PC-3 (cell line): ENCODE data around the gene UNC45B. TPM values are rescaled to one million over a fixed set of nuclear protein-coding genes. Genes with fewer than 3 reads are reported as not detected.

Experiments
- ATAC-seq: fragments of 200-7000 bp; cut with Tn5 transposase; 2 replicates; pipeline ENCODE4 v1.9.1; 2020; ENCODE audit warnings: mild to moderate bottlenecking, moderate library complexity
- BruUV-seq: library from RNA; stranded (reverse); fragments of 400-500 nt; replicated peaks from 2 replicates; lab custom pipeline; 2021; lab: Mats Ljungman, UMichigan
- CTCF ChIA-PET: fragments of 300-600 bp; sonication (Branson Sonifier 250); formaldehyde crosslinking; loops from one replicate; lab custom pipeline; 2022; ENCODE audit warnings: antibody characterized with exemption; lab: Charles Lee
- POLR2A ChIA-PET: fragments of 300-600 bp; sonication (Branson Sonifier 250); formaldehyde crosslinking; loops from one replicate; lab custom pipeline; 2022; ENCODE audit warnings: antibody characterized with exemption; ENCODE audit not compliant: unreplicated experiment; lab: Charles Lee
- DNase-seq: peaks from one replicate; pipeline ENCODE4 v3.0.0-alpha.2; 2015
- H2AFZ ChIP-seq: fragments of 300-600 bp; sonication (generic); 2 replicates; pipeline ENCODE4 v1.6.0; 2016; ENCODE audit warnings: antibody characterized with exemption, low read length
- H3F3A ChIP-seq: fragments of 300-600 bp; sonication (generic); one replicate; pipeline ENCODE4 v1.6.0; 2017; ENCODE audit warnings: antibody characterized with exemption, low read length, control low read depth, mild to moderate bottlenecking; ENCODE audit not compliant: unreplicated experiment
- H3K27ac ChIP-seq: fragments of 300-600 bp; sonication (generic); 2 replicates; pipeline ENCODE4 v1.5.1; 2016; ENCODE audit warnings: mild to moderate bottlenecking, low read length
- H3K27me3 ChIP-seq: fragments of 300-600 bp; sonication (generic); 2 replicates; pipeline ENCODE4 v1.6.1; 2016; ENCODE audit warnings: low read length, mixed read lengths
- H3K36me3 ChIP-seq: fragments of 300-600 bp; sonication (generic); 2 replicates; pipeline ENCODE4 v1.6.1; 2016; ENCODE audit warnings: low read depth, mixed run types, low read length, mixed read lengths
- H3K4me1 ChIP-seq: fragments of 300-600 bp; sonication (generic); 2 replicates; pipeline ENCODE4 v1.5.1; 2016; ENCODE audit warnings: low read length; ENCODE audit not compliant: insufficient read depth
- H3K4me2 ChIP-seq: fragments of 300-600 bp; sonication (generic); 2 replicates; pipeline ENCODE4 v1.6.0; 2016; ENCODE audit warnings: low read length
- H3K4me3 ChIP-seq: fragments of 300-600 bp; sonication (generic); 2 replicates; pipeline ENCODE4 v1.5.1; 2016; ENCODE audit warnings: mild to moderate bottlenecking, low read length, mixed read lengths
- H3K79me2 ChIP-seq: fragments of 300-600 bp; sonication (generic); 2 replicates; pipeline ENCODE4 v1.6.1; 2017; ENCODE audit warnings: low read length, mixed read lengths
- H3K9ac ChIP-seq: fragments of 300-600 bp; sonication (generic); 2 replicates; pipeline ENCODE4 v1.6.0; 2016; ENCODE audit warnings: mild to moderate bottlenecking, low read length
- H3K9me2 ChIP-seq: fragments of 300-600 bp; sonication (generic); replicated peaks from 2 replicates; pipeline ENCODE4 v1.6.1; 2016; ENCODE audit warnings: mixed run types, low read length, mixed read lengths
- H3K9me3 ChIP-seq: fragments of 300-600 bp; sonication (generic); 2 replicates; pipeline ENCODE4 v1.6.1; 2016; ENCODE audit warnings: low read length, mixed read lengths
- H4K20me1 ChIP-seq: fragments of 300-600 bp; sonication (generic); 2 replicates; pipeline ENCODE4 v1.6.1; 2016; ENCODE audit warnings: low read length, mixed read lengths
- CTCF ChIP-seq: fragments of 300-600 bp; sonication (generic); conservative IDR thresholded peaks from 2 replicates; pipeline ENCODE4 v1.5.1; 2017; ENCODE audit warnings: antibody characterized with exemption, low read depth, mild to moderate bottlenecking, low read length
- EZH2 ChIP-seq: fragments of 300-600 bp; sonication (generic); IDR thresholded peaks from one replicate; pipeline ENCODE4 v1.6.1; 2017; ENCODE audit warnings: antibody characterized with exemption, mild to moderate bottlenecking, low read length; ENCODE audit not compliant: unreplicated experiment
- EZH2phosphoT487 ChIP-seq: fragments of 300-600 bp; sonication (generic); IDR thresholded peaks from 2 replicates; pipeline ENCODE4 v1.6.1; 2018; ENCODE audit warnings: mild to moderate bottlenecking, antibody characterized with exemption, low read length, borderline replicate concordance
- intact Hi-C: fragments of 100-400 bp; cut with micrococcal nuclease; formaldehyde crosslinking; loops from 2 replicates; pipeline ENCODE4 v1.9.0; 2023
- total RNA-seq: library from RNA; depleted of rRNA; stranded (reverse); fragments of >200 nt; gene quantifications from 2 replicates; pipeline ENCODE4 v1.2.3, GENCODE V29; 2014

The UNC45B gene
- total RNA-seq, 1 experiment from 2014 or later: not detected

- H3F3A ChIP-seq: no peaks in the 10 kb centered on the region
- ChIA-PET CTCF (no interaction called here), POLR2A (no interaction called here)
- no peaks in the 10 kb centered on the region for H3K4me1 ChIP-seq
- ATAC-seq (no peak), DNase-seq (no peak)
- peaks cover 11% of the 10 kb centered on the region; the same call in 1 of the 2 replicates for H3K36me3 ChIP-seq
- H2AFZ ChIP-seq: no peak overlapping the region
- H3K27me3 ChIP-seq: no peaks in the 10 kb centered on the region
- TF ChIP-seq EZH2phosphoT487 (no peak), EZH2 (no peak), CTCF (no peak)
- no peak overlapping the region for H3K4me2 ChIP-seq
- no peaks in the 10 kb centered on the region for H3K9me2 ChIP-seq
- no peaks in the 10 kb centered on the region for H3K79me2 ChIP-seq
- H3K9me3 ChIP-seq: no peaks in the 10 kb centered on the region
- no peaks in the 10 kb centered on the region for H4K20me1 ChIP-seq
- H3K27ac ChIP-seq: no peak overlapping the region
- BruUV-seq: no TSS peak
- intact Hi-C loops: no loop called here
- H3K4me3 ChIP-seq: no peak overlapping the region
- no peak overlapping the region for H3K9ac ChIP-seq
Measured at GRCh38 chr17:35101036-35101435, 46.6 kb upstream of the UNC45B start.

GRCh38 chr17:35101725-35102124 is 45.9 kb upstream of the UNC45B start:
- peaks cover 11% of the 10 kb centered on the region; the same call in 1 of the 2 replicates for H3K36me3 ChIP-seq
- H2AFZ ChIP-seq: no peak overlapping the region
- no peaks in the 10 kb centered on the region for H3K4me1 ChIP-seq
- no peaks in the 10 kb centered on the region for H3K9me2 ChIP-seq
- H3K27ac ChIP-seq: no peak overlapping the region
- ATAC-seq (no peak), DNase-seq (no peak)
- H3K4me3 ChIP-seq: no peak overlapping the region
- H3F3A ChIP-seq: no peaks in the 10 kb centered on the region
- CTCF ChIA-PET: no interaction called here
- BruUV-seq: no TSS peak
- no peaks in the 10 kb centered on the region for H3K27me3 ChIP-seq
- H3K9me3 ChIP-seq: no peaks in the 10 kb centered on the region
- intact Hi-C loops: no loop called here
- no peaks in the 10 kb centered on the region for H3K79me2 ChIP-seq
- TF ChIP-seq CTCF: no peak
- TF ChIP-seq EZH2: no peak
- TF ChIP-seq EZH2phosphoT487: no peak
- POLR2A ChIA-PET: no interaction called here
- H3K4me2 ChIP-seq: no peak overlapping the region
- no peak overlapping the region for H3K9ac ChIP-seq
- H4K20me1 ChIP-seq: no peaks in the 10 kb centered on the region

GRCh38 chr17:35103271-35103670 is 44.3 kb upstream of the UNC45B start:
- DNase-seq (no peak), ATAC-seq (no peak)
- CTCF ChIA-PET: interaction anchor here (1.3 kb wide), 1 partner anchor 16 kb away, joined by 5 read pairs; no protein-coding TSS in a partner anchor
- Histone ChIP-seq H3K36me3 (peaks cover 11% of the 10 kb centered on the region; the same call in 1 of the 2 replicates), H3K9ac (no peak overlapping the region), H3K27ac (no peak overlapping the region), H3K9me2 (no peaks in the 10 kb centered on the region), H4K20me1 (no peaks in the 10 kb centered on the region), H3K27me3 (no peaks in the 10 kb centered on the region), H3K4me1 (no peaks in the 10 kb centered on the region), H3K79me2 (no peaks in the 10 kb centered on the region), H2AFZ (no peak overlapping the region), H3F3A (no peaks in the 10 kb centered on the region), H3K9me3 (no peaks in the 10 kb centered on the region), H3K4me3 (no peak overlapping the region), H3K4me2 (no peak overlapping the region)
- POLR2A ChIA-PET: no interaction called here
- intact Hi-C loops: no loop called here
- BruUV-seq: no TSS peak
- TF ChIP-seq CTCF: no peak
- no peak for TF ChIP-seq EZH2phosphoT487
